GM12873 (cell line): Measurements from ENCODE around the gene DACT3.

Source experiments
- TF ChIP-seq, protein P1 (sequence below): IDR thresholded peaks from 2 replicates; pipeline ENCODE4 v1.5.1; 2012; ENCODE audit warnings: low read depth, mild to moderate bottlenecking, moderate library complexity, low read length, control low read depth; ENCODE audit not compliant: insufficient read depth; ENCODE audit errors: missing control alignments

The DACT3 gene

GRCh38 chr19:46661020-46661731, at the start of gene DACT3:
Gene DACT3 (minus strand): TSS chr19:46661182. CDS start chr19:46661064, 118 bp downstream.
- TF ChIP-seq, protein P1, sequence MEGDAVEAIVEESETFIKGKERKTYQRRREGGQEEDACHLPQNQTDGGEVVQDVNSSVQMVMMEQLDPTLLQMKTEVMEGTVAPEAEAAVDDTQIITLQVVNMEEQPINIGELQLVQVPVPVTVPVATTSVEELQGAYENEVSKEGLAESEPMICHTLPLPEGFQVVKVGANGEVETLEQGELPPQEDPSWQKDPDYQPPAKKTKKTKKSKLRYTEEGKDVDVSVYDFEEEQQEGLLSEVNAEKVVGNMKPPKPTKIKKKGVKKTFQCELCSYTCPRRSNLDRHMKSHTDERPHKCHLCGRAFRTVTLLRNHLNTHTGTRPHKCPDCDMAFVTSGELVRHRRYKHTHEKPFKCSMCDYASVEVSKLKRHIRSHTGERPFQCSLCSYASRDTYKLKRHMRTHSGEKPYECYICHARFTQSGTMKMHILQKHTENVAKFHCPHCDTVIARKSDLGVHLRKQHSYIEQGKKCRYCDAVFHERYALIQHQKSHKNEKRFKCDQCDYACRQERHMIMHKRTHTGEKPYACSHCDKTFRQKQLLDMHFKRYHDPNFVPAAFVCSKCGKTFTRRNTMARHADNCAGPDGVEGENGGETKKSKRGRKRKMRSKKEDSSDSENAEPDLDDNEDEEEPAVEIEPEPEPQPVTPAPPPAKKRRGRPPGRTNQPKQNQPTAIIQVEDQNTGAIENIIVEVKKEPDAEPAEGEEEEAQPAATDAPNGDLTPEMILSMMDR = no peak

- TF ChIP-seq, protein P1 = no peak
Measured at GRCh38 chr19:46710687-46711086, 49.7 kb upstream of the DACT3 start.

GRCh38 chr19:46704379-46705076, 43.5 kb upstream of the DACT3 start:
- TF ChIP-seq, protein P1 = peak; percentile 99

- TF ChIP-seq, protein P1 = no peak
Measured at GRCh38 chr19:46700704-46701103, 39.7 kb upstream of the DACT3 start.

DNA sequence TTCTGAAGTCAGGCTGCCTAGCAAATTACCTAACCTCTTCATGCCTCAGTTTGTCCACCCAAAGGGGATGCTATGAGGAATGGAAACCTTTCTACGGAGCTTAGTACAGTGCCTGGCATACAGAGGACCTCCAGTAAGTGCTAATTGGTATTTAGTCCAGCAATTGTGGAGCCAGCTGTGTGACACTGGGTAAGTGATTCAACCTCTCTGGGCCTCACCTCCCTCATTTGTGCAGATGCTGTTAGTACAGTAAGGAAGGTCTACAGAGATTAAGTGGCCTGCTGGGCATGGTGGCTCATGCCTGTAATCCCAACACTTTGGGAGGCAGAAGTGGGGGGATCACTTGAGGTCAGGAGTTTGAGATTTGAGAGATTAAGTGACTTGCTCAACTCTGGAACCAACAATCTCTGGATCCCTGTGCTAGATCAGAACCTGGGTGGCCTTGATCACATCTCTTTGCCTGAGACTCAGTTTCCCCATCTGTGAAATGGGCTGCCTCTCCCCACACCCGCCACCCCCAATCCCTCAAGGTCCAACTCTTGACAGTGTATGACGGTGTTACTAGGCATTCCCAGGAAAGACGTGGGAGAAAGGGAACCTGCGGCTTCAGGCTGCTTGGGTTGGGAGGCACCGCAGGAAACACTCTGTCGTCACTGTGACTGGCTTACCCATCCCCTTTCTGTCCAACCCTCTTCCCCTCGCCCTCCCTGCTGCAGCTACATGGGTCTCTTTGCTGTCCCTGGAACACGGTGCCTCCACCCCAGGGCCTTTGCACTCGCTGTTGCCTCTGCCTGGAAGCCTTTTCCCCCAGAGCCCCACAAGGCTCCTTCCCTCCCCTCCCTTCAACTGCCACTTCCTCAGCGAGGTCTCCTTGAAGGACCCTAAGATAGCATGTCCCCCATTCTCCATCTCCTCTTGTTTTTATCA, 37.7 kb upstream of the DACT3 start:
- TF ChIP-seq, protein P1 = no peak

DNA sequence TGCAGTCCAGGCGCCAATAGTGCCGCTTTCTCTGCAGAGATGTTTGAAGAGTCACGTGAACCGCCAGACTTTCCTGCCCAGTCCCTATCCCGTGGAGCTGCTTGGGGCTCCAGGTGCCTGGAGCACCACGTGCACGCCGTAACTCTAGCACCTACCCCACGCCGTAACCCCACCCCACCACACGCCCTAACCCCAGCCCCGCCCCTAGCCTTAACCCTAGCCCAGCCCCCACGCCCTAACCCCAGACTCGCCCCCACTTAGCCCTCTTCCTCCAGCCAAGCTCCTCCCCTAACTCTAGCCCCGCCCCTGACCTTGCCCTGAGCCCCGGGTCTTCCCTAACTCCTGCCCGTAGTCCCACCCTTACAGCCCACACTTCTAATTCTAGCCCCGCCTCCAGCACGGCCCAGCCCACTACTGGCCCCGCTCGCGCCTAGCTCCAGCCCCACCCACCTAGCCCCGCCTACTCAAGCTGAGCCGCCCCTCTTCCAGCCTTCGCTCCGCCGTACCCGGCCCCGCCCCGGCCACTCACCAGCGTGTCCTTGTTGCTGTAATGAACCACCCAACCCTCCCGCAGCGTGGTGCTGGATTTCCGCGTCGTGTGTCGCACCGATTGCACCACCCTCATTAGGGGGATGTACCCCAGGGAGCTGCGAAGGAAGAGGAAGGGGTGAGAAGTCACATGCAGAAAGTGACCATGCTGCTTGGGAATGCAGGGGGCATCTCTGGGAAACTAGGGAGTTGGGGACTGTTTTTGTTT, 36.4 kb upstream of the DACT3 start:
- TF ChIP-seq, protein P1 = no peak

DNA sequence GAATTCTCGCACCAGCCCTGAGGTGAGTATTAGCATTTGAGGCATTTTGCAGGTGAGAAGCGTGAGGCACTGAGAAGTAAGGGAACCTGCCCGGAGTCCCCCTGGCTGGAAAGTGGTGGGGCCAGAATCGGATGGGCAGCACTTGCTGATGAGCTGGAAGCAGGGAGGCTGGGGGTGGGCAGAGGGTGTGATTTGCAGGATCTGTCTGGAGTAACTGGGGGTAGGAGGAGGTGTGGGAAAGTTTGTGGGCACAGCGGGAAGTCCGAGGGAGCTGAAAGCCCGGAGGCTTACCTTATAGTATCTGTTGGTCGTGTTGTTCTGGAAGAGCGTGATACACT, 35.9 kb upstream of the DACT3 start:
- TF ChIP-seq, protein P1 = no peak
